Measurements from ENCODE around the gene MMP15. TPM values are rescaled to one million over a fixed set of nuclear protein-coding genes. Genes with fewer than 3 reads are reported as not detected.

MMP15 gene
- polyA plus RNA-seq, 1 of the 3 experiments (the other 2 are of a cell fraction): 3.1 TPM

DNA sequence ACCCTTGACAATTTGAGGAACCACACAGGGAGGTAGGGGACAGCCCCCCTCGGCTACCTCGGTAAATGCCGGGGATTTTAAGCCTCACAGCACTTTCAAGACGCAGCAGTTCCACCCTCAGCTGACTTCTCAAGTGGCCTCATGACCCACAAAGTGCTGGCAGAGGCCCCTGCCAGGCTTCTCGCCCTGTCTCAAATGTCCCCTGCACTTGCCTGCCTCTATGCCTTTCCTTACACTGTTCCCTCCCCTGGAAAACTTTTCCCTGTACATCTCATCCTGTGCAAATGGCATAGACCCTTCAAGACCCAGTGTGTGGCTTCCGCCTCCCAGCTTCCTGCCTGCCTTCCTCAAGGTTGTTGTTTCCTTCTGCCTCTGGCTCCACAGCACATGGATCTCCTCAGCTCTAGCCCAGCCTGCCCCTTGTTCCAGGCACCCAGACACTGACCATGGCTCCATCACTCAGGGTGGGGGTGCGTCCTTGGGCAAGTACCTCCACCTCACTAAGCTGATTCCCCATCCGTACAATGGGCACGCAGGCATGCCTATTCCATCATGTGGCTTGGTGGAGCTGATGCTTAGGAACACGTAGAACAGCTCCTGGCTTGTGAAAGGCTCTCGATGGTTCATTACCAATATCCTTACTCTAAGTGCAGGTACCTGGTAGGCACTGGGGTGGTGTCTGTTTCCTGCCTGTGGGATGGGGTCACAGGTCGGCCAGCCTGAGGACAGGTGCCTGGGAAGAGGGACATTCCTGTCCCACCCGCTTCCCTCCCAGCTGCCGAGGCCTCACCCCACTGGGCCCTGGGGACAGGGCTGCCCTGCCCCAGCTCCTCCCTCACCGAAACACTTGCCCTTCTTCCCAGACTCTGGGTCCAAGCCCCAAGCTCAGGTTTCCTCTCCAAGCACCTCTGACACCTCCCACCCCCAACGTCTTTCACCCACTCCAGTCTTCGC is 24.0 kb downstream of the MMP15 start:
- no peaks in the 10 kb centered on the region for H3K9me3 ChIP-seq
- no peaks in the 10 kb centered on the region for H3K9me2 ChIP-seq
- TF ChIP-seq TEAD4 (IDR thresholded peaks at IDR 0.05; ENCODE audit: borderline replicate concordance, insufficient read depth) (no peak), ELF1 (IDR thresholded peaks at IDR 0.05) (no peak), YY1 (IDR thresholded peaks at IDR 0.05; ENCODE audit: low read depth) (no peak), CHD2 (IDR thresholded peaks at IDR 0.05; ENCODE audit: low read length, partially characterized antibody) (no peak), USF2 (IDR thresholded peaks at IDR 0.05; ENCODE audit: borderline replicate concordance, low read depth, low read length) (no peak), RFX5 (IDR thresholded peaks at IDR 0.05; ENCODE audit: low read length) (no peak), SIN3A (IDR thresholded peaks at IDR 0.05; ENCODE audit: borderline replicate concordance, low read depth, low read length) (no peak), EZH2phosphoT487 (IDR thresholded peaks at IDR 0.05; ENCODE audit: borderline replicate concordance, low read depth) (no peak), RCOR1 (IDR thresholded peaks at IDR 0.05; ENCODE audit: low read length) (no peak), FOSL2 (IDR thresholded peaks at IDR 0.05; ENCODE audit: borderline replicate concordance, low read depth) (no peak), GATA2 (CRISPR knock-in tag; IDR thresholded peaks at IDR 0.05) (no peak)
- TF ChIP-seq, protein P1, sequence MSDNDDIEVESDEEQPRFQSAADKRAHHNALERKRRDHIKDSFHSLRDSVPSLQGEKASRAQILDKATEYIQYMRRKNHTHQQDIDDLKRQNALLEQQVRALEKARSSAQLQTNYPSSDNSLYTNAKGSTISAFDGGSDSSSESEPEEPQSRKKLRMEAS (IDR thresholded peaks at IDR 0.05; ENCODE audit: low read depth): no peak
- H3K9ac ChIP-seq: no peak overlapping the region
- no peak overlapping the region for H3K4me2 ChIP-seq
- H3K27me3 ChIP-seq (ENCODE audit: insufficient read depth): no peaks in the 10 kb centered on the region
- no peak for DNase-seq
- ChIA-PET POLR2A (no interaction called here), CTCF (interaction anchor here (0.8 to 2.5 kb wide), 4 partner anchors 9 to 73 kb away, joined by 3 to 11 read pairs (median 5); no protein-coding TSS in a partner anchor)
- no peak overlapping the region for H3K27ac ChIP-seq (ENCODE audit: low read depth in 2 of 2, low read length in 1 of 2)
- H3K36me3 ChIP-seq (replicated peaks in 1 of 2; ENCODE audit: control insufficient read depth in 1 of 2, insufficient read depth in 2 of 2, low read length in 1 of 2): no peaks in the 10 kb centered on the region
- no peaks in the 10 kb centered on the region; a peak in 1 of 4 replicates for H3K4me1 ChIP-seq (ENCODE audit: control insufficient read depth in 1 of 2, insufficient read depth in 2 of 2, low read depth in 1 of 2, low read length in 1 of 2)
- H2AFZ ChIP-seq (ENCODE audit: low read depth): no peak overlapping the region
- no peak overlapping the region for H3K4me3 ChIP-seq (ENCODE audit: low read depth in 2 of 2, low read length in 1 of 2)
- no peaks in the 10 kb centered on the region for H3F3A ChIP-seq (replicated peaks; ENCODE audit: insufficient read depth)
- WGBS (ENCODE audit: low lambda C conversion rate): 80% methylated on average over 14 of the region's 17 CpGs
- H3K79me2 ChIP-seq (ENCODE audit: insufficient read depth): no peaks in the 10 kb centered on the region
- no peaks in the 10 kb centered on the region for H4K20me1 ChIP-seq (ENCODE audit: insufficient read depth)

- Histone ChIP-seq H3K4me1 (ENCODE audit: control insufficient read depth in 1 of 2, insufficient read depth in 2 of 2, low read depth in 1 of 2, low read length in 1 of 2) (no peaks in the 10 kb centered on the region; a peak in 1 of 4 replicates), H4K20me1 (ENCODE audit: insufficient read depth) (no peaks in the 10 kb centered on the region), H3K4me3 (ENCODE audit: low read depth in 2 of 2, low read length in 1 of 2) (no peak overlapping the region), H3K79me2 (ENCODE audit: insufficient read depth) (no peaks in the 10 kb centered on the region), H2AFZ (ENCODE audit: low read depth) (no peak overlapping the region), H3K9ac (no peak overlapping the region), H3K4me2 (no peak overlapping the region), H3K9me3 (no peaks in the 10 kb centered on the region), H3K9me2 (no peaks in the 10 kb centered on the region), H3F3A (replicated peaks; ENCODE audit: insufficient read depth) (no peaks in the 10 kb centered on the region), H3K27me3 (ENCODE audit: insufficient read depth) (no peaks in the 10 kb centered on the region), H3K36me3 (replicated peaks in 1 of 2; ENCODE audit: control insufficient read depth in 1 of 2, insufficient read depth in 2 of 2, low read length in 1 of 2) (no peaks in the 10 kb centered on the region), H3K27ac (ENCODE audit: low read depth in 2 of 2, low read length in 1 of 2) (no peak overlapping the region)
- ChIA-PET CTCF (interaction anchor here (0.6 to 2.5 kb wide), 2 partner anchors 19 to 71 kb away, joined by 3 to 11 read pairs; no protein-coding TSS in a partner anchor), POLR2A (no interaction called here)
- 60% methylated on average over 2 of the region's 2 CpGs for WGBS (ENCODE audit: low lambda C conversion rate)
- no peak for DNase-seq
- TF ChIP-seq, protein P2, sequence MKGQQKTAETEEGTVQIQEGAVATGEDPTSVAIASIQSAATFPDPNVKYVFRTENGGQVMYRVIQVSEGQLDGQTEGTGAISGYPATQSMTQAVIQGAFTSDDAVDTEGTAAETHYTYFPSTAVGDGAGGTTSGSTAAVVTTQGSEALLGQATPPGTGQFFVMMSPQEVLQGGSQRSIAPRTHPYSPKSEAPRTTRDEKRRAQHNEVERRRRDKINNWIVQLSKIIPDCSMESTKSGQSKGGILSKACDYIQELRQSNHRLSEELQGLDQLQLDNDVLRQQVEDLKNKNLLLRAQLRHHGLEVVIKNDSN (IDR thresholded peaks at IDR 0.05; ENCODE audit: borderline replicate concordance, low read depth): no peak
- TF ChIP-seq RAD21 (IDR thresholded peaks at IDR 0.05; ENCODE audit: low read length) (no peak), SIN3A (IDR thresholded peaks at IDR 0.05; ENCODE audit: borderline replicate concordance, low read depth, low read length) (no peak), RFX5 (IDR thresholded peaks at IDR 0.05; ENCODE audit: low read length) (no peak), REST (IDR thresholded peaks at IDR 0.05; ENCODE audit: low read depth, low read length) (no peak), FOXJ3 (CRISPR knock-in tag; IDR thresholded peaks at IDR 0.05) (no peak), MXI1 (IDR thresholded peaks at IDR 0.05; ENCODE audit: low read depth, low read length) (no peak), SMC3 (IDR thresholded peaks at IDR 0.05; ENCODE audit: low read depth, low read length) (no peak), NFIC (IDR thresholded peaks at IDR 0.05; ENCODE audit: borderline replicate concordance) (no peak), FOXM1 (IDR thresholded peaks at IDR 0.05; ENCODE audit: low read depth) (no peak), YY1 (IDR thresholded peaks at IDR 0.05; ENCODE audit: low read depth) (no peak), FOSL2 (IDR thresholded peaks at IDR 0.05; ENCODE audit: borderline replicate concordance, low read depth) (no peak), GATA2 (CRISPR knock-in tag; IDR thresholded peaks at IDR 0.05) (no peak)
Measured at GRCh38 chr16:58051296-58051695, 25.7 kb downstream of the MMP15 start.
